GM21390 (cell line): ENCODE measurements around the gene NCKAP5.
"Not testable (repeated sequence)": the region's sequence is repeated elsewhere in the genome, so short reads cannot be mapped to it uniquely, and the experiment has no call there.

Experiments used
- ATAC-seq: cut with Tn5 transposase; IDR thresholded peaks from one replicate; pipeline ENCODE4 v1.9.1; 2021; ENCODE audit not compliant: unreplicated experiment

NCKAP5 gene

DNA sequence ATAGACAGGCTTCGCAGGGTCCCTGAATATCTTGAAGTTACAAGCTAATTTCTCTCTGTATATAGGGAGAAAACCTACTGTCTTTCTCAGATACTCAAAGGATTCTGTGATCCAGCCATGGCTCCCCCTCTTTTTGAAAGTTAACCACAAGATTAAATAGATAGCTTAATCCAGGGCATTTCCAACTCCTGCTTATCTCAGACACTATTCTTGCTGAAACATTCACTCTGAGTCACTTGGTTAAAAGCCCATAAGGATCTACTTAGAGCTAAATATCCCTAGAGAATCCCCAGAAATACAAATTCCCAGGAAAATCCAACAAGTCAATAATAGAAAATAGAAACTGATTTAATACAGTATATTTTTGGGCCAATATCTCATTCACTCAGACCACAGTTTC, 719.1 kb downstream of the NCKAP5 start:
- no peak for ATAC-seq

DNA sequence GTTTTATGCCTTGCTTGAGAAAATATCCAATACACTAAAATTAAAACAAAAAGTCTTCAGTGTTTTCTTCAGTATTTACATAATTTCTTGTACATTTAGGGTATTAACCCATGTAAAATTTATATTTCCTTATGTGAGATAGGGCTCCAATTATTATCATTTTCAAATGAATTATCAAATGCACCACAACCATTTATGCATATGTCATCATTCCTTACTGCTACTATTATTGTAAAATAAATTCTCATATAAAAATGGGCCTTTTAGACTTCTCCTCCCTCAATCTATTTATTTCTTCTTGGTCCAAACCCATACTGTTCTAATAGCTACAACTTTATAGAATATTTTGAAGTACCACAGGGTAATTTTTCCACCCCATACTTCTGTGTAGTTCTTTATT, 722.9 kb downstream of the NCKAP5 start:
- no peak for ATAC-seq

DNA sequence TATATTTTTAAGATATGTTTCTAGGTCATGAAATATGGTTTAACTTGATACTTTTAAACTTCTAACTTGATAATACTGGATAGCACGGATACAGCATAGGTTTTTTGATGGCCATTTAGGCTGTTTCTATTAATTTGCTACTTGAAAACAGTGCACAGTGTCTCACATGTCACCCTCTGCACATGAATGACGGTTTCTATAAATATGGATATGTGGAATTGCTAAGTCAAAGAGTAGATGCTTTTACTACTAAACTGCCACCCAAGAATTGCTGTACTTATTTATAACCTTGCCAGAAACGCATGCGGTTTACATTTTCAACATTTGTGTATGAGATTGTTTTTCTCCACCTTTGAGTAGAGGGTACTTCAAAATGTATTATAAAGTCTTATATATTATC, 723.7 kb downstream of the NCKAP5 start:
- ATAC-seq: no peak

DNA sequence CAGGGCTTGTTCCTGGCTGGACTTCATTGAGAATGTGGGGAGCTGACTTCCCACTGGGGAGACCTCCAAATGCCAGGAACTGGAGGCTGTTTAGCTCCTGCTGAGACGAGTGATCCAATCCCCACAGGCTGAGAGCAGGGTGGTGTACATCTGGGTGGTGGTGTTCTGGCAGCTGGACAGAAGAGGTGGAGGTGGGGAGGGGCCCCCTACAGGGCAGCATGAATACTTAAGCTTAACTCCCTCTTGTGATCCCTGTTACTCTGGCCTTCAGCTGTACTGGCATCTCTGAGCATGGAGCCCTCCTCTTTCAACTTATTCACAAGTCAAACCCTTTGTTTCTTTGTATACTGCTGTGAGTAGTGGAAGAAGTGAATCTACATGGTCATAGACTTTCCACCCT, 730.5 kb downstream of the NCKAP5 start:
- no peak for ATAC-seq

- no peak for ATAC-seq
Observed at GRCh38 chr2:132830321-132830827, 737.9 kb downstream of the NCKAP5 start.

DNA sequence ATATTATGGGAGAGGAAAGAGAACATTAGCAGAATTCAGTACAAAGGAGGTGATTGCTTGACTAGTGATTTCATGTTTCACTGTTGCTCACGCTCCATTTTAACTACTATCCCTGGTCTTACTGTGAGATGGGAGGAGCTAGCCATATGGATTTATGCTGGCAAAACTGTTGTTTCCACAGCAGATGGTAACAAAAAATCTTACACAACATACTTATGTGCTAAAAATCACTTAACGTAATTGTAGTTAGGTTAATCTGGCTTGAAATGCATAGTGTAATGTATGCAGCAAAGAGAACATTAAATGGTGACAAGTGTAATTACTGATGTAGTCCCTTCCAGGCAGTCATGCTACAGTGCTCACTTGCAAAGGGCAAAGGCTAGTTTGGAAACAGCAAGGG, 742.7 kb downstream of the NCKAP5 start:
- no peak for ATAC-seq

DNA sequence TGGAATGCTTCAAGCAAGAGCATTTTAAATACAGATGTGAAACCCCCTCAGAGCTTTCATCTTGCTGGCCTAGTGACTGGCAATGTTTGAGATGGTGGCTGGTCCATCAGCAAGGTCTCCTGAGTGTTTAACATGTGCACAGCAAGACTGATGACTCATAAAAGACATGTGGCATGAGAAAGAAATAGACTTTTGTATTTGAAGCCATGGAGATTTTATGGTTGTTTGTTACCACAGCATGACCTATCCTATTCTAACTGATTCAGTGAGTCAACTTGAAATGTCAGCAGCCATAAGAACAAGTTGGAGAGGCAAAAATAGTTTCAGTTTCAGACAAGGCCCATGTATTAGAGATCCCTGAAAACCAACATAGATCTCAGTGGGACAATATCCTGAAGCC, 743.5 kb downstream of the NCKAP5 start:
- no peak for ATAC-seq

- no peak for ATAC-seq
Observed at GRCh38 chr2:132816234-132816633, 752.0 kb downstream of the NCKAP5 start.

DNA sequence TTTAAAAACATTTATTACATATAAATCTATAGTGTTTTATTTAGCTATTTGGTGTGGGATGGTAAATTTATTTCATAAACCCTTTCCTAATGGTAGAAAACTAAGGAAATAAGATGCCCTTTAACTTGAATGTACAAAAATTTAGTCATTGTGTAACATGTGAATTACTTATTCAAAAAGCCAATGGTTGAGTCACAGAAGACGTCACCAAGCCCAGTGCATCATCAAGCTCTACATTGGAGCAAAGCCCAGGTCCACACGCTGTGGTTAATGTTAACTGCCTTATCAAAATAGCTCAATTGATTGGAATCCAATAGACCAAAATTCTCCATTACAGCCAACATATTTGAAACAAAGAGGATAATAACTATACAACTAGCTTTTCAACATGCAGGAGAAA, 752.7 kb downstream of the NCKAP5 start:
- ATAC-seq: no peak

DNA sequence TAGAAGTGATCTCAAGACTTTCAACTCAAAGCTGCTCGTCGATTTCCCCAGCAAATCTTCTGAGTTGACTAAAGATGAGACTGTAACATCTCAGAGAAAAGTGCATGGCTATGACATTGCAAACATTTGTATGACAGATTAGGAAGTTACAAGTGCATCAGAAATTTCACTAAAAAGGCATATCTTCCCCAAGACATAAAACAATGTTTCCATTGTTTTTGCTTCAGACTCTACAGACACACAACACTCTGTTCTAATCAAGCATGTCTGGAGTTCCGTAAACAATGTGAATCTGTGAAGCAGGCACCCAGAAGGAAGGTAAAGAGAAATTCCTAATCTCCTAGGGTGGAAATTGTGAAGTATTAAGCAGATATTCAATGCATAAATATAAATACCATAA, 753.6 kb downstream of the NCKAP5 start:
- no peak for ATAC-seq

- no peak for ATAC-seq
Observed at GRCh38 chr2:132813422-132813821, 754.8 kb downstream of the NCKAP5 start.

DNA sequence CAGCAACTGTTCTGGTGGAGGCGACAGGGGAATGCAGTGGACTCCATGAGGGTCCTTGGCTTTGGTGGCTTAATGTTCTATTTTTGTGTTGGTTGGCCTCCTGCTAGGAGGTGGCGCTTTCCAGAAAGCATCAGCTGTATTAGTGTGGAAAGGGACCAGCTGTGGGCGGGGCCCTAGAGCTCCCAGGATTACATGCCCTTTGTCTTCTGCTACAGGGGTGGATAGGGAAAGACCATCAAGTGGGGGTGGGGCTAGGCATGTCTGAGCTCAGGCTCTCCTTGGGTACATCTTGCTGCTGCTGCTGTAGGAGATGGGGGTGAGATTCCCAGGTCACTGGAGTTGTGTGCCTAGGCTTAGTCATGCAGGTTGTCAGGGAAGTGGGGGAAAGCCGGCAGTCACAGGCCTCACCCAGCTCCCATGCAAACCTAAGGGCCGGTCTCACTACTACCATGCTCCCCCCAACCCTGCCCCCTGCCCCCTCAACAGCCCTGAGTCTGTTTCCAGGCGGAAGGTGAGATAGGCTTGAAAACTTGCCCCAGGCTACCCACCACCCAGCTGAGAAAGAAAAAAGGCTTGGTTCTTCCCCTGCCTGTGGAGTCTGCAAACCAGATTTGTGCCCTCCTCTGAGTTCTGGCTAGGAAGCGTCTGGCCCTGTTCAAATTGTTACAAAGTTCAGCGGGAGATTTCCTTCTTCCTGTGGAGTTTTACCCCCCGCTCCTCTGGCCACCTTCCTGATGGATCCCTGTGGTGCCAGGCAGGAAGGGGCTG, 756.9 kb downstream of the NCKAP5 start:
- no peak for ATAC-seq

DNA sequence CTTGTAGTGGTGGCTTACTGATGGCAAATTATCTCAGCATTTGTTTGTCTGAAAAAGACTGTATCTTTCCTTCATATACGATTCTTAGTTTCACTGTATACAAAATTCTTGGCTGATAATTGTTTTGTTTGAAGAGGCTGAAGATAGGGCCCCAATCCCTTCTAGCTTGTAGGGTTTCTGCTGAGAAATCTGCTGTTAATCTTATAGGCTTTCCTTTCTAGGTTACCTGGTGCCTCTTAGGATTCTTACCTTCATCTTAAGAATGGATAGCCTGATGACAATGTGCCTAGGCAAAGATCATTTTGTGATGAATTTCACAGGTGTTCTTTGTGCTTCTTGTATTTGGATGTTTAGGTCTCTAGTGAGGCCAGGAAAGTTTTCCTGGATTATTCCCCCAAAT, 758.3 kb downstream of the NCKAP5 start:
- ATAC-seq: not testable (repeated sequence)

- ATAC-seq: no peak
Observed at GRCh38 chr2:132804051-132804450, 764.2 kb downstream of the NCKAP5 start.

- no peak for ATAC-seq
Observed at GRCh38 chr2:132798341-132798740, 769.9 kb downstream of the NCKAP5 start.

- ATAC-seq: no peak
Observed at GRCh38 chr2:132797556-132797955, 770.7 kb downstream of the NCKAP5 start.

DNA sequence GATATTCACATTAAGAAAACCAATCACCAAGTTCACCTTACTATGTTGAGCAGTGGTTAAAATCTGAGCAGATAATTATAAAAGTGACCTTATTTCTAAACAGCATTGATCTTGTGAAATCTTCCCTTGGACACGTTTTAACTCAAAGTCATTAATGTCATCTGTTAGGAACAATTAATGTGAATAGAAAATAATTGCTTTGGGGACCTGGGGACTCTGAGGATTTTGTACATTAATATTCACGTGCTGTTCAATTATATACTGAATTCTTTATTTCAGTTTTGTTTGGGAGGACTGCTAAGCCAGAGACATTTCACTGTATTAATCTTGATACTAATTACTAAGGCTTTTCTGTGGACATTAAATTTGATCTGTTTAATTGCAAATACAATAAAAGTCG, 771.2 kb downstream of the NCKAP5 start:
- ATAC-seq: no peak

- no peak for ATAC-seq
Observed at GRCh38 chr2:132795220-132795619, 773.0 kb downstream of the NCKAP5 start.

DNA sequence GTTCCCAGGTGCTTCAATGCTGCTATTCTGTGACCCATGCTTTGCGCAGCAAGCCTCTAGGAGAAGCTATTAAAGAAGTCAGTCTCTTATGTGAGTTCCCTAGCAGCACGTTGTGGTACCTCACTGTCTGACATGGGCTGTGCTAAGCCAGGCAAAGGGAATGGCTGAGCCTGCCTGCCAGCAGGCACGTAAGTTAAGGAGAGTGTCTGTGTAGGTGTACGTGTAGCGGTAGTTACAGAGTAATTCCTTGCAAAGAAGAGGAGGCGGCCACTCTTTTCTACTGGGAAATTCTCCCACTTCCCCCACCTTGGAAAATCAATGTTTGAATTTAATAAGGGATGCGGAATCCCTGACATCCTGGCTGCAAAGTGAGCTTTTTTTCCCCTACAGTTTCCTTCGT, 774.7 kb downstream of the NCKAP5 start:
- ATAC-seq: no peak

- ATAC-seq: no peak
Observed at GRCh38 chr2:132790207-132790785, 778.0 kb downstream of the NCKAP5 start.

DNA sequence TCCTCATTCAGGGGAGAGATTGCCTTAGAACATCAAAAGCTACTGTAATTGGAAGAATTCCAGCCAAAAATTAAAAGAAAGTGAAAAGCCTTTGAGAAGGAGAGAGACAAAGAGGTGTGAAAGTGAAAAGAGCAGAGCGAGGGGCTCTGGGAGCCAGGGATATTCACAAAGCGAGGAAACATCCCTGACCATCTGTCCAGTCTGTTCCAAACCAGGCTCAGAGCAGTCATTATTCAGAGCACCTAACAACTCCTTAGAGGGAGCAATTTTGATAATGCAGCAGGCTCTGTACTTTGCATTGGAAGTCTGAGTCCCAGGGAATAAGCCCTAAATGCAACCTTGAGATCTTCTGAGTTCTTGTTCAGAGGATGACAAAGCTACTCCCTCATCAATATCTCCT, 779.2 kb downstream of the NCKAP5 start:
- no peak for ATAC-seq

DNA sequence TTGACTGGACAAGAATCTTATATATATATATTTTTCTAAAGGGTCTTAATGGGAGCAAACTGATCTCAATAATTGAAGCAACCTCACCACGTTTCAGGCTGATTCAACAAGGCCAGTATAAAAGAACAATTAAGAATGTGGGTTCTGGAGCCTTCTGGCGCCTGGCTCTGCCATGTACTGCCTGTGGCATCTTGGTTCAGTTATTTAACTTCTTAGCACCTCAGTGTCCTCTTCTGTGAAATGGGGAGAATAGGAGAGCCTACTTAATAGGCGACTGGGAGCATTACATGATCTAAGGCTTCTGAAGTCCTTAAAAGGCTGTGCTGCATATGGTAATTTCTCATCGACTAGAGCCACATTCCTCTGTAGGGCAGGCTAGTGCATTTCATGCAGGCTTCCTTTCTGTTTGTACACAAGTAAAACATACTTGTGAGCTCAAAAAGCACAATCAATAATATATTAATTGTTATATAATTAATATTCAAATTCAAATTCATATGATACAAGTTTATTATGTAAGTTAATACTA, 779.9 kb downstream of the NCKAP5 start:
- no peak for ATAC-seq
